AG09319 (cell line): ENCODE data around the gene PTBP3.

Experiments
- DNase-seq: peaks from one replicate; pipeline ENCODE4 v3.0.0-alpha.2; 2010; ENCODE audit warnings: low read depth; ENCODE audit errors: extremely low read depth
- CTCF ChIP-seq: IDR thresholded peaks from 2 replicates; pipeline ENCODE4 v1.5.1; 2011; ENCODE audit warnings: low read depth, mild to moderate bottlenecking, inconsistent platforms, low read length, moderate library complexity

The PTBP3 gene

GRCh38 chr9:112184946-112185345 lies 148.5 kb downstream of the PTBP3 start:
- no peak for TF ChIP-seq CTCF
- no peak for DNase-seq

- DNase-seq, result no peak
- TF ChIP-seq CTCF, result no peak
These were observed 149.2 kb downstream of the PTBP3 start for GRCh38 chr9:112184221-112184620.

- DNase-seq, result no peak
- TF ChIP-seq CTCF, result no peak
These were observed 153.0 kb downstream of the PTBP3 start for GRCh38 chr9:112180387-112180881.

GRCh38 chr9:112179816-112180215 lies 153.6 kb downstream of the PTBP3 start:
- peak; percentile 40 for DNase-seq
- no peak for TF ChIP-seq CTCF

- TF ChIP-seq CTCF, result no peak
- DNase-seq, result no peak
These were observed 156.9 kb downstream of the PTBP3 start for GRCh38 chr9:112176524-112176923.

- TF ChIP-seq CTCF, result no peak
- no peak for DNase-seq
These were observed 157.6 kb downstream of the PTBP3 start for GRCh38 chr9:112175796-112176315.

- no peak for DNase-seq
- TF ChIP-seq CTCF, result no peak
These were observed 158.2 kb downstream of the PTBP3 start, which contains the start of gene SUSD1 for GRCh38 chr9:112174965-112175795. TSS of gene SUSD1 (minus strand) at chr9:112175297. CDS start at chr9:112175235, 62 bp downstream.
